GM23338 (cell line): ENCODE measurements around the gene RAB11B. TPM values are rescaled to one million over a fixed set of nuclear protein-coding genes. Genes with fewer than 3 reads are reported as not detected.

ENCODE experiments used
- ATAC-seq: fragments of 200-7000 bp; cut with Tn5 transposase; 3 replicates; pipeline ENCODE4 v1.9.1; 2020
- DNase-seq: peaks from one replicate; pipeline ENCODE4 v3.0.0-alpha.2; 2015; ENCODE audit warnings: low spot score
- H2AFZ ChIP-seq: fragments of 200-600 bp; sonication (generic); 2 replicates; pipeline ENCODE4 v1.8.0; 2016; ENCODE audit warnings: antibody characterized with exemption, mild to moderate bottlenecking, moderate library complexity
- H3F3A ChIP-seq: fragments of 200-600 bp; sonication (generic); replicated peaks from 2 replicates; pipeline ENCODE4 v1.8.0; 2017; ENCODE audit warnings: antibody characterized with exemption, mixed run types, low read depth
- H3K27ac ChIP-seq: fragments of 200-600 bp; sonication (generic); 2 replicates; pipeline ENCODE4 v1.6.1; 2016; ENCODE audit warnings: low read depth
- H3K27me3 ChIP-seq: fragments of 200-600 bp; sonication (generic); 2 replicates; pipeline ENCODE4 v1.8.0; 2016; ENCODE audit warnings: mild to moderate bottlenecking, mixed run types, moderate library complexity; ENCODE audit not compliant: insufficient read depth
- H3K36me3 ChIP-seq: fragments of 200-600 bp; sonication (generic); 2 replicates; pipeline ENCODE4 v1.8.0; 2016; ENCODE audit warnings: mild to moderate bottlenecking; ENCODE audit not compliant: insufficient read depth
- H3K4me1 ChIP-seq: fragments of 200-600 bp; sonication (generic); 2 replicates; pipeline ENCODE4 v1.8.0; 2016; ENCODE audit warnings: mild to moderate bottlenecking, moderate library complexity; ENCODE audit not compliant: insufficient read depth
- H3K4me2 ChIP-seq: fragments of 200-600 bp; sonication (generic); 2 replicates; pipeline ENCODE4 v1.7.1; 2017; ENCODE audit warnings: mixed run types
- H3K4me3 ChIP-seq: fragments of 200-600 bp; sonication (generic); 2 replicates; pipeline ENCODE4 v1.6.1; 2016; ENCODE audit warnings: mixed run types
- H3K79me2 ChIP-seq: fragments of 200-600 bp; sonication (generic); replicated peaks from 2 replicates; pipeline ENCODE4 v1.8.0; 2017; ENCODE audit warnings: mild to moderate bottlenecking; ENCODE audit not compliant: insufficient read depth
- H3K9me2 ChIP-seq: fragments of 200-600 bp; sonication (generic); 2 replicates; pipeline ENCODE4 v1.8.0; 2017; ENCODE audit not compliant: insufficient read depth
- H4K20me1 ChIP-seq: fragments of 200-600 bp; sonication (generic); replicated peaks from 2 replicates; pipeline ENCODE4 v1.8.0; 2017; ENCODE audit warnings: mild to moderate bottlenecking; ENCODE audit not compliant: insufficient read depth
- H3K27ac Mint-ChIP-seq: 2 replicates; pipeline ENCODE4 v1.8.0; 2020; ENCODE audit warnings: inconsistent platforms, mild to moderate bottlenecking, moderate library complexity, mixed read lengths
- H3K27me3 Mint-ChIP-seq: 3 replicates; pipeline ENCODE4 v1.8.0; 2022; ENCODE audit warnings: low read depth, mild to moderate bottlenecking, moderate library complexity, mixed read lengths, inconsistent platforms; ENCODE audit not compliant: insufficient read depth, poor library complexity
- H3K36me3 Mint-ChIP-seq: 3 replicates; pipeline ENCODE4 v1.8.0; 2021; ENCODE audit warnings: low read depth, mild to moderate bottlenecking, inconsistent platforms, moderate library complexity, mixed read lengths
- H3K4me1 Mint-ChIP-seq: 3 replicates; pipeline ENCODE4 v1.8.0; 2020; ENCODE audit warnings: mild to moderate bottlenecking, inconsistent platforms, mixed read lengths
- H3K4me3 Mint-ChIP-seq: 3 replicates; pipeline ENCODE4 v1.8.0; 2021; ENCODE audit warnings: moderate library complexity, mild to moderate bottlenecking, inconsistent platforms, mixed read lengths
- H3K9me3 Mint-ChIP-seq: 3 replicates; pipeline ENCODE4 v1.8.0; 2020; ENCODE audit warnings: moderate library complexity, mild to moderate bottlenecking, inconsistent platforms, mixed read lengths
- CREB1 ChIP-seq: fragments of 250-450 bp; sonication (Bioruptor Pico); IDR thresholded peaks from 2 replicates; pipeline ENCODE4 v1.5.0; 2020; ENCODE audit warnings: low read depth, mild to moderate bottlenecking, moderate library complexity
- EZH2 ChIP-seq: fragments of 200-600 bp; sonication (generic); IDR thresholded peaks from one replicate; pipeline ENCODE4 v1.8.0; 2017; ENCODE audit warnings: antibody characterized with exemption, mild to moderate bottlenecking, low read depth; ENCODE audit not compliant: unreplicated experiment
- EZH2phosphoT487 ChIP-seq: fragments of 200-600 bp; sonication (generic); IDR thresholded peaks from one replicate; pipeline ENCODE4 v1.8.1; 2018; ENCODE audit warnings: antibody characterized with exemption; ENCODE audit not compliant: unreplicated experiment
- JUNB ChIP-seq: IDR thresholded peaks from one replicate; pipeline ENCODE4 v1.6.1; 2016; ENCODE audit warnings: antibody characterized with exemption; ENCODE audit not compliant: unreplicated experiment
- NANOG ChIP-seq: IDR thresholded peaks from 2 replicates; pipeline ENCODE4 v1.6.1; 2016; ENCODE audit warnings: antibody characterized with exemption, borderline replicate concordance
- POLR2AphosphoS5 ChIP-seq: IDR thresholded peaks from 2 replicates; pipeline ENCODE4 v1.6.1; 2016; ENCODE audit warnings: antibody characterized with exemption, low read depth
- STAT1 ChIP-seq: IDR thresholded peaks from one replicate; pipeline ENCODE4 v1.6.1; 2016; ENCODE audit warnings: antibody characterized with exemption; ENCODE audit not compliant: unreplicated experiment
- ZNF114 ChIP-seq: fragments of 250-450 bp; sonication (Bioruptor Pico); IDR thresholded peaks from 2 replicates; pipeline ENCODE4 v1.5.0; 2020; ENCODE audit warnings: mild to moderate bottlenecking, moderate library complexity
- ZNF331 ChIP-seq: fragments of 250-450 bp; sonication (Bioruptor Pico); IDR thresholded peaks from 2 replicates; pipeline ENCODE4 v1.5.0; 2020; ENCODE audit warnings: low read depth, mild to moderate bottlenecking, moderate library complexity
- polyA plus RNA-seq: library from polyadenylated mRNA; unstranded; fragments of >200 nt; fragmentation: Nextera tagmentation; extraction: Ambion mirVana; gene quantifications from 2 replicates; pipeline ENCODE4 v1.2.1, GENCODE V29; 2016
- total RNA-seq: library from RNA; depleted of rRNA; stranded (reverse); fragments of >200 nt; shearing (Covaris generic); gene quantifications from 2 replicates; pipeline ENCODE4 v1.2.3, GENCODE V29; 2014
- TF ChIP-seq, protein P1 (sequence below), 2 experiments: fragments of 200-600 bp in 1 of 2; sonication (generic) in 1 of 2; conservative IDR thresholded peaks; 2 replicates each; pipeline versions ENCODE4 v1.5.1 to v1.6.1; 2016 to 2017; ENCODE audit warnings: antibody characterized with exemption in 2 of 2, low read depth in 2 of 2, mild to moderate bottlenecking in 2 of 2, moderate library complexity in 1 of 2
- TF ChIP-seq, protein P2 (sequence below): IDR thresholded peaks from one replicate; pipeline ENCODE4 v1.6.1; 2018; ENCODE audit warnings: antibody characterized with exemption; ENCODE audit not compliant: unreplicated experiment
- TF ChIP-seq, protein P3 (sequence below): fragments of 250-450 bp; sonication (Bioruptor Pico); IDR thresholded peaks from 2 replicates; pipeline ENCODE4 v1.5.0; 2020; ENCODE audit warnings: mild to moderate bottlenecking, moderate library complexity
- TF ChIP-seq, protein P4 (sequence below): IDR thresholded peaks from 2 replicates; pipeline ENCODE4 v1.6.1; 2016; ENCODE audit warnings: antibody characterized with exemption

The RAB11B gene
- total and polyA plus RNA-seq, 2 experiments from 2014 or later = 66.0 to 79.6 TPM

DNA sequence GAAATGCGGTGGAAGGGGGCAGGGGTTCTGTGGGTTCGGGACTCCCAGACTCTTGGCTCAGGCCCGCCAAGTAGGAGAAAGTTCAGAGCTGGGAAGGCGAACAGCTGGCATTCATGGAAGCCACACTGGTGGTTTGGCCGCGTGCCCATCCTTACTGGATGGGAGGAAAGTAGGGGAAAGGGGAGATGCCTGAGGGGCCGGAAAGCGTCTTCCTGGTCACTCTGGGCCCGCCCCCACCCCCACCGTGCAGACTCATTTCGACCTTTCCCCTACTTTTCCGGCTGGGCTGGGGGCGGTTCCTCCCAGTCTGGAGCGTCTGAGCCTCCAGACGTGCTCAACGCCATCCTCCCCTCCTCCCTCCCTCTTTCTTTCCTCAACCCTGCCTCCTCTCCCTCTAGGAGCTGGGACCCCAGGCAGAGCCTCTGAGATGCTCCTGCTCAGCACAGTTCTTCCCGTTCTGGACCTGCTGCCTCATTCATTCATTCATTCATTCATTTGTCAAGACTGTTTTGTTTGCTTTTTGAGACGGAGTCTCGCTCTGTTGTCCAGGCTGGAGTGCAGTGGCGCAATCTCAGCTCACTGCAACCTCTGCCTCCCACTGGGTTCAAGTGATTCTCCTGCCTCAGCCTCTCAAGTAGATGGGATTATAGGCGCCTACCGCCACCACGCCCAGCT lies 22.7 kb upstream of the RAB11B start:
- Mint-ChIP-seq H3K4me1 (peaks cover 22% of the 10 kb centered on the region), H3K9me3 (peaks cover 2% of the 10 kb centered on the region; the same call in 1 of the 3 replicates), H3K27ac (no peak overlapping the region), H3K36me3 (no peaks in the 10 kb centered on the region), H3K27me3 (peaks cover 50% of the 10 kb centered on the region), H3K4me3 (peak overlapping the region; percentile 39; the same call in 1 of the 3 replicates)
- Histone ChIP-seq H3K4me3 (peak overlapping the region; percentile 47), H3K79me2 (no peaks in the 10 kb centered on the region), H4K20me1 (no peaks in the 10 kb centered on the region), H3K27me3 (peaks cover 43% of the 10 kb centered on the region), H3K36me3 (no peaks in the 10 kb centered on the region), H2AFZ (no peak overlapping the region; the same call in 1 of the 2 replicates), H3K4me2 (peak overlapping the region; percentile 75), H3K9me2 (no peaks in the 10 kb centered on the region), H3F3A (peaks cover 9% of the 10 kb centered on the region; the same call in 1 of the 2 replicates), H3K4me1 (peaks cover 6% of the 10 kb centered on the region; the same call in 1 of the 2 replicates), H3K27ac (no peak overlapping the region)
- DNase-seq = peak; percentile 84
- TF ChIP-seq STAT1 (no peak), ZNF114 (CRISPR knock-in tag) (no peak), JUNB (no peak), POLR2AphosphoS5 (no peak), EZH2 (no peak), CREB1 (CRISPR knock-in tag) (no peak), EZH2phosphoT487 (no peak), ZNF331 (no peak), NANOG (no peak)
- TF ChIP-seq, protein P1, sequence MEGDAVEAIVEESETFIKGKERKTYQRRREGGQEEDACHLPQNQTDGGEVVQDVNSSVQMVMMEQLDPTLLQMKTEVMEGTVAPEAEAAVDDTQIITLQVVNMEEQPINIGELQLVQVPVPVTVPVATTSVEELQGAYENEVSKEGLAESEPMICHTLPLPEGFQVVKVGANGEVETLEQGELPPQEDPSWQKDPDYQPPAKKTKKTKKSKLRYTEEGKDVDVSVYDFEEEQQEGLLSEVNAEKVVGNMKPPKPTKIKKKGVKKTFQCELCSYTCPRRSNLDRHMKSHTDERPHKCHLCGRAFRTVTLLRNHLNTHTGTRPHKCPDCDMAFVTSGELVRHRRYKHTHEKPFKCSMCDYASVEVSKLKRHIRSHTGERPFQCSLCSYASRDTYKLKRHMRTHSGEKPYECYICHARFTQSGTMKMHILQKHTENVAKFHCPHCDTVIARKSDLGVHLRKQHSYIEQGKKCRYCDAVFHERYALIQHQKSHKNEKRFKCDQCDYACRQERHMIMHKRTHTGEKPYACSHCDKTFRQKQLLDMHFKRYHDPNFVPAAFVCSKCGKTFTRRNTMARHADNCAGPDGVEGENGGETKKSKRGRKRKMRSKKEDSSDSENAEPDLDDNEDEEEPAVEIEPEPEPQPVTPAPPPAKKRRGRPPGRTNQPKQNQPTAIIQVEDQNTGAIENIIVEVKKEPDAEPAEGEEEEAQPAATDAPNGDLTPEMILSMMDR (conservative IDR thresholded peaks at IDR 0.05; ENCODE audit: low read depth in 2 of 2) = no peak
- TF ChIP-seq, protein P2, sequence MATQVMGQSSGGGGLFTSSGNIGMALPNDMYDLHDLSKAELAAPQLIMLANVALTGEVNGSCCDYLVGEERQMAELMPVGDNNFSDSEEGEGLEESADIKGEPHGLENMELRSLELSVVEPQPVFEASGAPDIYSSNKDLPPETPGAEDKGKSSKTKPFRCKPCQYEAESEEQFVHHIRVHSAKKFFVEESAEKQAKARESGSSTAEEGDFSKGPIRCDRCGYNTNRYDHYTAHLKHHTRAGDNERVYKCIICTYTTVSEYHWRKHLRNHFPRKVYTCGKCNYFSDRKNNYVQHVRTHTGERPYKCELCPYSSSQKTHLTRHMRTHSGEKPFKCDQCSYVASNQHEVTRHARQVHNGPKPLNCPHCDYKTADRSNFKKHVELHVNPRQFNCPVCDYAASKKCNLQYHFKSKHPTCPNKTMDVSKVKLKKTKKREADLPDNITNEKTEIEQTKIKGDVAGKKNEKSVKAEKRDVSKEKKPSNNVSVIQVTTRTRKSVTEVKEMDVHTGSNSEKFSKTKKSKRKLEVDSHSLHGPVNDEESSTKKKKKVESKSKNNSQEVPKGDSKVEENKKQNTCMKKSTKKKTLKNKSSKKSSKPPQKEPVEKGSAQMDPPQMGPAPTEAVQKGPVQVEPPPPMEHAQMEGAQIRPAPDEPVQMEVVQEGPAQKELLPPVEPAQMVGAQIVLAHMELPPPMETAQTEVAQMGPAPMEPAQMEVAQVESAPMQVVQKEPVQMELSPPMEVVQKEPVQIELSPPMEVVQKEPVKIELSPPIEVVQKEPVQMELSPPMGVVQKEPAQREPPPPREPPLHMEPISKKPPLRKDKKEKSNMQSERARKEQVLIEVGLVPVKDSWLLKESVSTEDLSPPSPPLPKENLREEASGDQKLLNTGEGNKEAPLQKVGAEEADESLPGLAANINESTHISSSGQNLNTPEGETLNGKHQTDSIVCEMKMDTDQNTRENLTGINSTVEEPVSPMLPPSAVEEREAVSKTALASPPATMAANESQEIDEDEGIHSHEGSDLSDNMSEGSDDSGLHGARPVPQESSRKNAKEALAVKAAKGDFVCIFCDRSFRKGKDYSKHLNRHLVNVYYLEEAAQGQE = no peak
- TF ChIP-seq, protein P3, sequence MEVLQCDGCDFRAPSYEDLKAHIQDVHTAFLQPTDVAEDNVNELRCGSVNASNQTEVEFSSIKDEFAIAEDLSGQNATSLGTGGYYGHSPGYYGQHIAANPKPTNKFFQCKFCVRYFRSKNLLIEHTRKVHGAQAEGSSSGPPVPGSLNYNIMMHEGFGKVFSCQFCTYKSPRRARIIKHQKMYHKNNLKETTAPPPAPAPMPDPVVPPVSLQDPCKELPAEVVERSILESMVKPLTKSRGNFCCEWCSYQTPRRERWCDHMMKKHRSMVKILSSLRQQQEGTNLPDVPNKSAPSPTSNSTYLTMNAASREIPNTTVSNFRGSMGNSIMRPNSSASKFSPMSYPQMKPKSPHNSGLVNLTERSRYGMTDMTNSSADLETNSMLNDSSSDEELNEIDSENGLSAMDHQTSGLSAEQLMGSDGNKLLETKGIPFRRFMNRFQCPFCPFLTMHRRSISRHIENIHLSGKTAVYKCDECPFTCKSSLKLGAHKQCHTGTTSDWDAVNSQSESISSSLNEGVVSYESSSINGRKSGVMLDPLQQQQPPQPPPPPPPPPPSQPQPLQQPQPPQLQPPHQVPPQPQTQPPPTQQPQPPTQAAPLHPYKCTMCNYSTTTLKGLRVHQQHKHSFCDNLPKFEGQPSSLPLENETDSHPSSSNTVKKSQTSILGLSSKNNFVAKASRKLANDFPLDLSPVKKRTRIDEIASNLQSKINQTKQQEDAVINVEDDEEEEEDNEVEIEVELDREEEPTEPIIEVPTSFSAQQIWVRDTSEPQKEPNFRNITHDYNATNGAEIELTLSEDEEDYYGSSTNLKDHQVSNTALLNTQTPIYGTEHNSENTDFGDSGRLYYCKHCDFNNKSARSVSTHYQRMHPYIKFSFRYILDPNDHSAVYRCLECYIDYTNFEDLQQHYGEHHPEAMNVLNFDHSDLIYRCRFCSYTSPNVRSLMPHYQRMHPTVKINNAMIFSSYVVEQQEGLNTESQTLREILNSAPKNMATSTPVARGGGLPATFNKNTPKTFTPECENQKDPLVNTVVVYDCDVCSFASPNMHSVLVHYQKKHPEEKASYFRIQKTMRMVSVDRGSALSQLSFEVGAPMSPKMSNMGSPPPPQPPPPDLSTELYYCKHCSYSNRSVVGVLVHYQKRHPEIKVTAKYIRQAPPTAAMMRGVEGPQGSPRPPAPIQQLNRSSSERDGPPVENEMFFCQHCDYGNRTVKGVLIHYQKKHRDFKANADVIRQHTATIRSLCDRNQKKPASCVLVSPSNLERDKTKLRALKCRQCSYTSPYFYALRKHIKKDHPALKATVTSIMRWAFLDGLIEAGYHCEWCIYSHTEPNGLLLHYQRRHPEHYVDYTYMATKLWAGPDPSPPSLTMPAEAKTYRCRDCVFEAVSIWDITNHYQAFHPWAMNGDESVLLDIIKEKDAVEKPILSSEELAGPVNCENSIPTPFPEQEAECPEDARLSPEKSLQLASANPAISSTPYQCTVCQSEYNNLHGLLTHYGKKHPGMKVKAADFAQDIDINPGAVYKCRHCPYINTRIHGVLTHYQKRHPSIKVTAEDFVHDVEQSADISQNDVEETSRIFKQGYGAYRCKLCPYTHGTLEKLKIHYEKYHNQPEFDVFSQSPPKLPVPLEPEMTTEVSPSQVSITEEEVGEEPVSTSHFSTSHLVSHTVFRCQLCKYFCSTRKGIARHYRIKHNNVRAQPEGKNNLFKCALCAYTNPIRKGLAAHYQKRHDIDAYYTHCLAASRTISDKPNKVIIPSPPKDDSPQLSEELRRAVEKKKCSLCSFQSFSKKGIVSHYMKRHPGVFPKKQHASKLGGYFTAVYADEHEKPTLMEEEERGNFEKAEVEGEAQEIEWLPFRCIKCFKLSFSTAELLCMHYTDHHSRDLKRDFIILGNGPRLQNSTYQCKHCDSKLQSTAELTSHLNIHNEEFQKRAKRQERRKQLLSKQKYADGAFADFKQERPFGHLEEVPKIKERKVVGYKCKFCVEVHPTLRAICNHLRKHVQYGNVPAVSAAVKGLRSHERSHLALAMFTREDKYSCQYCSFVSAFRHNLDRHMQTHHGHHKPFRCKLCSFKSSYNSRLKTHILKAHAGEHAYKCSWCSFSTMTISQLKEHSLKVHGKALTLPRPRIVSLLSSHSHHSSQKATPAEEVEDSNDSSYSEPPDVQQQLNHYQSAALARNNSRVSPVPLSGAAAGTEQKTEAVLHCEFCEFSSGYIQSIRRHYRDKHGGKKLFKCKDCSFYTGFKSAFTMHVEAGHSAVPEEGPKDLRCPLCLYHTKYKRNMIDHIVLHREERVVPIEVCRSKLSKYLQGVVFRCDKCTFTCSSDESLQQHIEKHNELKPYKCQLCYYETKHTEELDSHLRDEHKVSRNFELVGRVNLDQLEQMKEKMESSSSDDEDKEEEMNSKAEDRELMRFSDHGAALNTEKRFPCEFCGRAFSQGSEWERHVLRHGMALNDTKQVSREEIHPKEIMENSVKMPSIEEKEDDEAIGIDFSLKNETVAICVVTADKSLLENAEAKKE (CRISPR knock-in tag) = no peak
- TF ChIP-seq, protein P4, sequence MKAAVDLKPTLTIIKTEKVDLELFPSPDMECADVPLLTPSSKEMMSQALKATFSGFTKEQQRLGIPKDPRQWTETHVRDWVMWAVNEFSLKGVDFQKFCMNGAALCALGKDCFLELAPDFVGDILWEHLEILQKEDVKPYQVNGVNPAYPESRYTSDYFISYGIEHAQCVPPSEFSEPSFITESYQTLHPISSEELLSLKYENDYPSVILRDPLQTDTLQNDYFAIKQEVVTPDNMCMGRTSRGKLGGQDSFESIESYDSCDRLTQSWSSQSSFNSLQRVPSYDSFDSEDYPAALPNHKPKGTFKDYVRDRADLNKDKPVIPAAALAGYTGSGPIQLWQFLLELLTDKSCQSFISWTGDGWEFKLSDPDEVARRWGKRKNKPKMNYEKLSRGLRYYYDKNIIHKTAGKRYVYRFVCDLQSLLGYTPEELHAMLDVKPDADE = no peak
- ATAC-seq = peak; percentile 42
